ENCODE measurements around the gene CERKL.
"Not testable (repeated sequence)": the region's sequence is repeated elsewhere in the genome, so short reads cannot be mapped to it uniquely, and the experiment has no call there.

The CERKL gene

GRCh38 chr2:181656450-181657291 lies at the start of gene CERKL:
Gene CERKL, minus strand, starts transcription at chr2:181657105. Its CDS starts 99 bp downstream, at chr2:181657006.
- DNase-seq, result no peak

DNA sequence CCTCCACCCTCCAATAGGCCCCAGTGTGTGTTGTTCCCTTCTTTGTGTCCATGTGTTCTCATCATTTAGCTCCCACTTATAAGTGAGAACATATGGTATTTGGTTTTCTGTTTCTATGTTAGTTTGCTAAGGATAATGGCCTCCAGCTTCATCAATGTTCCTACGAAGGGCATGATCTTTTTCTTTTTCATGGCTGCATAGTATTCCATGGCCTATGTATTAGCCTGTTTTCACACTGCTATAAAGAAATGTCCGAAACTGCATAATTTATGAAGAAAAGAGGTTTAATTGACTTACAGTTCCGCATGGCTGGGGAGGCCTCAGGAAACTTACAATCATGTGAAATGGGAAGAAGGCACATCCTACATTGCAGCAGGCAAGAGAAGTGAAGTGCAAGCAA lies 45.6 kb upstream of the CERKL start:
- not testable (repeated sequence) for DNase-seq

DNA sequence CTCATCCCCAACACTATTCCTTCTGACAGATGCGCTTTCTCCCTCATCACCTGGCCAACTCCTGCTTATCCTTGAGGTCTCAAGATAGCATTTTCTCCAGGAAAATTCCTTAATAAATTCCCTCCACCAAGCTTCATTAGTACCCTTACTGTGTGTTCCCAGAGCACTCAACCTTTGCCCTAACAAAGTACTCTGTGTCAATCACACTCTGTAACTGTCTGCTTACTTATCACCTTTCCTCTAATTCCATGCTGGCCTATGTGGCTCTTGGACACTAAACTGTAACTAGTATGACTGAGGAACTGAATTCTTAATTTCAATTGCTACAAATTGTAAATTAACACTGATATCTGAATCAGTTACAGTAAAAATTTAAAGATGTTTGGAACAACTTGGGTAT lies 41.3 kb upstream of the CERKL start:
- no peak for DNase-seq

DNA sequence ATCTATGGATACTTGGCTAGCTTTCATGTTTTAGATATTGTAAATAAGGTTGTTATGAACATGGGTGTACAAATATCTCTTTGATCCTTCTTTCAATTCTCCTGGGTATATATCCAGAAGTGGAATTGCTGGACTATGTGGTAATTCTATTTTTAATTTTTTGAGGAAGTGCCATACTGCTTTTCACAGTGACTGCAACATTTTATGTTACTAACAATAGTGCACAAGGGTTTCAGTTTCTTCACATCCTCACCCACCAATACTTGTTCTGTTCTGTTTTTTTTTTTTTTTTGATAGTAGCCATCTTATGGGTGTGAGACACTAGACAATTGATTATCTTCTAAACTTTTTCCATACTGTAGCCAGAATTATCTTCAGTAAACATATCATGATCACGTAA lies 40.7 kb upstream of the CERKL start:
- DNase-seq, result peak; percentile 55

DNA sequence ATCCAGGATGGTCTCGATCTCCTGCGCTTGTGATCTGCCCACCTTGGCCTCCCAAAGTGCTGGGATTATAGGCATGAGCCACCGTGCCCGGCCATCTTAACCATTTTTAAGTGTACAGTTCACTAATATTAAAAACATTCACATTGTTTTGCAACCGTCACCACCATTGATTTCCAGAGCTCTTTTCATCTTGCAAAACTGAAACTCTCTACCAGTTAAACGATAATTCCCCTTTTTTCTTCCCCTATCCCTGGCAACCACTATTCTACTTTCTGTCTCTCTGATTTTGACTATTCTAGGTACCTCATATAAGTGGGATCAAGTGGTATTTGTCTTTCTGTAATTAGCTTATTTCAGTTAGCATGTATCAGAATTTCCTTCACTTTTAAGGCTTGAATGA lies 40.2 kb upstream of the CERKL start:
- DNase-seq, result no peak

DNA sequence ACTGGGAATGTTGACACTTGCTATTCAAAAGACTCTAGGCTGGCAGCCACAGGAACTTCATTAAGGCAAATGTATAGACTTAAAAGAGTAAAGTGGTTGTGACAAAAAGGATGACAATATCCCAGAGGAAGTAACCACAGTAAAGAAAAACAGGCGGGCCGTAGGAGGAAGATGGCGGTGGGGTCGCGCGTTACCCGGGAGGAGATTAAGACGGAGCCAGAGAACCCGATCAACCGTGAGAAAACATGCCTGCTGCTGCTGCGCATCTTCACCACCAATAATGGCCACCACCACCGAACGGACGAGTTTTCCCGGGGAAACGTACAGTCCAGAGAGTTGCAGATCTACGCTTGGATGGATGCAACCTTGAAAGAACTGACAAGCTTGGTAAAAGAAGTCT lies 37.4 kb upstream of the CERKL start:
- no peak for DNase-seq

GRCh38 chr2:181690860-181691259 lies 34.0 kb upstream of the CERKL start:
- DNase-seq, result no peak

DNA sequence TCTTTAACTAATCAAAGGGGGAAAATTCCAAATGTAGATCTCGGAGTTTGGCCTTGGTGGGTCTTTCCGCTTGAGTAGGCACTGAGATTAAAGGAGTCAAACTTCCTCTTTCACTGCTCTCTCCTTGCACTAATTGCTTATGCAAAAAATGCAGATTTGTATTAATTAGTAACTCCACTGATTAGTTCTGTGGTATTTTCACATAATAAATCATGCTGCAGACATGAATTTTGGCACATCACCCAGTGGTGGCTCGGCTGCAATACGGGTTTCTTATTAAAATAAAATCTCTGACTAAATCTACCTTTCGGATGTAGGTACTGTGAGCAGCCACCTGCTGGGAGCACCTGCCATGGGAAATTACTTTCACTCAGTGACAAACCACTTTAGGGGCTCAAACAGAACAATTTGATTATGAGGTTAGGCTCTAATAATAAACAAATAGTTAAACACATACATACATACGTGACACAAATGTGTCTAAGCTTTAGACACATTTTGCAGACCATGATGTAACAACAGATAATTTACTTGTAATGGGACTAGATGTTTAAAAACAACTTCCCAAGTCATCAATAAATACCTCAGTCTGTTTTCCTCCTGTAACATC lies 29.8 kb upstream of the CERKL start:
- peak; percentile 12 for DNase-seq

DNA sequence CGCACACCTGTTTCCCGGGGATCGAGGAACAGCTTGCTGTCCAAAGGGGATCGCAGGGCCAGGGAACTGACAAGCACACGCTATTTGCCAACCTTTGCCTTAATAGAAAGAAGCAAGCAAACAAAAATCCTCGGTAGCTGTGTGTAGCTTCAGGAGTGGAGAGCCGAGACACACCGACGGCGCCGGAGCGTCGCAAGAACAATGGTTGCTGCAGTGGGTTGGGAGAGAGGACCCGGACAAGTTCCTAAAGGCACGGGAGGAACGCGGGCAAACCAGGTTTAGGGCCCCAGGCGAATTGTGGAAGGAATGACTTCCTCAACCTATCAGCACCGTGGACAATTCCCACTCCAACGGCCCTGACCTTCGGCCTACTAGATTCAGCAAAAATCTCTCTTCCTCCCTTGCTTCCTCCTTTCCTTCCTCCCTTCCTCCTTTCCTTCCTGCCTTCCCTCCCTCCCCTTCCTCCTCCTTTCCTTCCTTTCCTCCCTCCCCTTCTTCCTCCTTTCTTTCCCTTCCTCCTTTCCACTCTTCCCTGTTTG lies 28.3 kb upstream of the CERKL start:
- no peak for DNase-seq

DNA sequence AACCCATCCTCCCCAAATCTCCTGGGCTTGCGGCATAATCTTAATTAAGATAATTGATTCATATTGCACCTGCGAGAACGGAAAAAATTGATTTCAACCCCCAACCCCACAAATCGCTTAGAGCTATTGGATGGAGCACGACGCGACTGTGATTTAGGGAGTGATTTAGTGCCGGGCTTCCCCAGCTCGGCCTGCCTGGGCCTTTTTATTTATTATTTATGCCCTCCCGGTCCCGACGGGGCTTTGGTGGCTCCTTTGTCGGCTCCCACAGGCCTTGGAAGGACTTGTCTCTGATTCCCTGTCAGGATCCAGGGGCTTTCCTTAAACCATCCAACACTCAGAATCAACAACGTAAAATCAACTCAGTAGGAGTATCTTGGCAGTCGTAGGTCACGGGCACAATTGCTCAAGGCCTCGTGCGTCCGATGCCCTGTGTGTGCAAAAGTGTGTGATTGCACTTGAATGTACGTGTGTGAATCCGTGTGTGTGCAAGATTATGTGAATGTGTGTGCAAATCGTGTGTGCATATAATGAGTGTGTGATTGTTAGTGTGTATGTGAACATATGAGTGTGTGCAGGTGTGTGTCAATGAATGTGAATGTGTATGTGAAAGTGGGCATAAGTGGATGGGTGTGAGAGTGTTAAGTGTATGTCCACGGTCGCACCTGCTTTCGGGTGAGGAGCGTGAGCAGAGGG lies 27.7 kb upstream of the CERKL start:
- no peak for DNase-seq

- no peak for DNase-seq
Measured at GRCh38 chr2:181683518-181684453, 26.9 kb upstream of the CERKL start.

- no peak for DNase-seq
Measured at GRCh38 chr2:181682795-181683517, 26.1 kb upstream of the CERKL start.

- DNase-seq, result no peak
Measured at GRCh38 chr2:181682026-181682789, 25.3 kb upstream of the CERKL start.

DNA sequence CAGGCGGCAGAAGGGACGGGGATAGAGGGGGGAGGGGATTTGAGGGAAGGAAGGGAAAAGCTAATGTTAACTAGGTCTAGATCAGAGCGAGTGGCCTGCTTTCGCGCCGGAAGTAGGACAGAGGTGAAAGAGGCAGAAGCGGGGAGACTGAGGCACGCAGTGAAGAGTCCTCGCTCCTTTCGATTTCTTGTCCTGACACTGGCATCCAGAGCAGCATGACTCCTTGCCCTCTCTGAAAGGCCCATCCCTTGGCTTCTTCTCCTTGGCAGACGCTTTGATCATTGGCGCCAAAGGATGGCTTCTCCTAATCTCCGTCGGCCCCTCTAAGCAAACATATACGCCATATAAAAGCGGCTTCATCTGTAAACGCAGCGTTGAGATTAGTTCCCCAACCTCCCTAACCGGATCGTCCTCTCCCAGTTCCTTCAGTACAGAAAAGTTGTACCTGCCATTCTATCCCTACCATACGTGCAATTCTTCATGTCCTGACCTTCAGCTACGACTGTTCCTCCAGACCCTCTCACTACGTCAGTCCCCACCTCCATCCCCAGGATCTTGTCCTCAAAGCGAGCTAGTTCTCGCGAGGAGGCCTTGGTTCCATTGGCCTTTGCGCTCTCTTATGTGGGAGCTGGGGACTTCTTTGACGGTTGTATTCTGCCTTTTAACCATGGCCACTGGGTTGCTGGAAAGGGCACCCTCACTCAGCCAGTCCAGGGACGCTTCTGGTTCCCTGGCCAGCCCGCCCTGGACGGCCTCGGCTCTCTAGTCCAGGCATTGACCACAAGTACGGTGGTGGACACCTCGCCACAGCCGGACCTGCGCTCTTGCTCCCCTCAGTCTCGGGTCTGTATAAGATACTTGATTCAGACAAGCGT lies 24.3 kb upstream of the CERKL start:
- DNase-seq, result no peak

GRCh38 chr2:181680055-181680936 lies 23.4 kb upstream of the CERKL start, which contains the start of gene NEUROD1:
Gene NEUROD1, minus strand, starts transcription at chr2:181680517. Its CDS starts 1,657 bp downstream, at chr2:181678860.
- DNase-seq, result no peak

DNA sequence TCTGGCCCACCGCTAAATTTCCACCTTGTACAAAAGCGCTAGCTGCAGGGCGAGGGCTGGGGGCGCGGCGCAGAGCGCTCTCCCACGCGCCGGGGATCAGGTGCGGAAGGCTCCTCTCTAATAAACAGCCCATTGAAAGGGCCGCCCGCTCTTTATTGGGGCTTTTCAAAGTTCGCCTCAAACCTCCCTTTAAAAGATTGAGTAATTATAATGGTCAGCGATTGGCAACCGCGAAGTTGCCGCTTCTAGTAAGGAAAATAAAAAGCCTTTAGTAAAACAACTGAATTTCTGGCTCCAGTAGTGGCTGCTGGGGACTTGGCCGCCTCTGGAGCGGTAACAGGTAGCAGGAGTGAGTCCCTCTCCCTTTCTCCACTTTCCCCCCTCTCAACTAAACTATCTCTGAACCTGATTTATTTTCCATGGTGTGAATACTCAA lies 22.7 kb upstream of the CERKL start:
- DNase-seq, result no peak

- DNase-seq, result no peak
Measured at GRCh38 chr2:181678861-181679543, 22.1 kb upstream of the CERKL start.

Data from OCI-M1 (cell line).